B cell (primary cell): ENCODE results near the gene TENM4. TPM values are rescaled to one million over a fixed set of nuclear protein-coding genes. Genes with fewer than 3 reads are reported as not detected.

ENCODE experiments used
- ATAC-seq: fragments of 200-7000 bp; cut with Tn5 transposase; one replicate; pipeline ENCODE4 v1.10.0; 2021; ENCODE audit warnings: low read depth, mild to moderate bottlenecking, moderate number of reproducible peaks, moderate library complexity
- CTCF ChIA-PET: fragments of 350-600 bp; sonication (Branson Sonifier 250); formaldehyde crosslinking; loops from one replicate; lab custom pipeline; 2021; ENCODE audit warnings: antibody characterized with exemption, inconsistent platforms; lab: Charles Lee
- POLR2A ChIA-PET: fragments of 350-600 bp; sonication (Branson Sonifier 250); formaldehyde crosslinking; loops from one replicate; lab custom pipeline; 2021; ENCODE audit warnings: antibody characterized with exemption; lab: Charles Lee
- DNase-seq: peaks from one replicate; pipeline ENCODE4 v3.0.0; 2013
- H2AFZ ChIP-seq: 2 replicates; pipeline ENCODE4 v1.6.1; 2012; ENCODE audit warnings: mild to moderate bottlenecking, low read depth, low read length; ENCODE audit not compliant: insufficient read depth, poor library complexity, severe bottlenecking
- H3K27ac ChIP-seq, 2 donors: 1 replicate in 1 of 2; 2 replicates in 1 of 2; pipeline ENCODE4 v1.5.1; 2012 to 2013; ENCODE audit warnings: low read length in 2 of 2, mild to moderate bottlenecking in 2 of 2, moderate library complexity in 1 of 2
- H3K27me3 ChIP-seq, 4 experiments: fragments of 200-600 bp in 1 of 4; sonication (generic) in 1 of 4; replicated peaks in 1 of 4; 1 replicate in 2 of 4; 2 replicates in 2 of 4; pipeline versions ENCODE4 v1.6.1 to v1.7.0; 2013 to 2016; ENCODE audit warnings: low read length in 3 of 4, mild to moderate bottlenecking in 2 of 4, mixed read lengths in 1 of 4, moderate library complexity in 1 of 4; ENCODE audit not compliant: insufficient read depth in 4 of 4, control insufficient read depth in 3 of 4; ENCODE audit errors: control extremely low read depth in 1 of 4
- H3K36me3 ChIP-seq, 2 experiments: replicated peaks in 1 of 2; 1 replicate in 1 of 2; 2 replicates in 1 of 2; pipeline versions ENCODE4 v1.6.1 to v1.7.1; 2013; ENCODE audit warnings: low read length in 1 of 2; ENCODE audit not compliant: insufficient read depth in 2 of 2, control insufficient read depth in 1 of 2; ENCODE audit errors: control extremely low read depth in 1 of 2, extremely low read depth in 1 of 2
- H3K4me1 ChIP-seq, 2 donors: fragments of 200-600 bp in 1 of 2; sonication (generic) in 1 of 2; 1 replicate in 1 of 2; 2 replicates in 1 of 2; pipeline versions ENCODE4 v1.5.1 to v1.6.1; 2013 to 2017; ENCODE audit warnings: low read length in 2 of 2; ENCODE audit not compliant: control insufficient read depth in 2 of 2, insufficient read depth in 2 of 2
- H3K4me2 ChIP-seq: replicated peaks from 2 replicates; pipeline ENCODE3; 2012; ENCODE audit warnings: mild to moderate bottlenecking, low read depth, low read length; ENCODE audit not compliant: poor library complexity, severe bottlenecking
- H3K4me3 ChIP-seq, 5 experiments: fragments of 200-600 bp in 1 of 5; sonication (generic) in 1 of 5; 1 replicate in 3 of 5; 2 replicates in 2 of 5; pipeline versions ENCODE4 v1.5.1 to v1.7.0; 2011 to 2016; ENCODE audit warnings: low read length in 4 of 5, mild to moderate bottlenecking in 4 of 5, low read depth in 2 of 5, control low read depth in 1 of 5, moderate library complexity in 1 of 5; ENCODE audit not compliant: insufficient read depth in 1 of 5; ENCODE audit errors: control extremely low read depth in 1 of 5, extremely low read depth in 1 of 5
- H3K79me2 ChIP-seq: fragments of 200-600 bp; sonication (generic); one replicate; pipeline ENCODE4 v1.6.0; 2016; ENCODE audit warnings: low read length; ENCODE audit not compliant: control insufficient read depth, insufficient read depth
- H3K9ac ChIP-seq: fragments of 200-600 bp; sonication (generic); 2 replicates; pipeline ENCODE4 v1.6.1; 2017; ENCODE audit warnings: mild to moderate bottlenecking, low read length, moderate library complexity
- H3K9me3 ChIP-seq, 3 donors: one replicate each; pipeline versions ENCODE4 v1.6.1 to v1.7.1; 2013; ENCODE audit warnings: low read length in 2 of 3; ENCODE audit not compliant: control insufficient read depth in 2 of 3, insufficient read depth in 1 of 3; ENCODE audit errors: control extremely low read depth in 1 of 3
- H4K20me1 ChIP-seq: 2 replicates; pipeline ENCODE4 v1.6.0; 2012; ENCODE audit warnings: mild to moderate bottlenecking, low read length; ENCODE audit not compliant: insufficient read depth, control insufficient read depth, poor library complexity, severe bottlenecking
- H3K27ac Mint-ChIP-seq: one replicate; pipeline ENCODE4 v1.8.0; 2021; ENCODE audit warnings: mixed read lengths
- H3K27me3 Mint-ChIP-seq: one replicate; pipeline ENCODE4 v1.8.0; 2021; ENCODE audit warnings: mixed read lengths
- H3K4me1 Mint-ChIP-seq: one replicate; pipeline ENCODE4 v1.8.0; 2021; ENCODE audit warnings: mixed read lengths
- H3K4me3 Mint-ChIP-seq: one replicate; pipeline ENCODE4 v1.8.0; 2021; ENCODE audit warnings: mixed read lengths
- H3K9me3 Mint-ChIP-seq: one replicate; pipeline ENCODE4 v1.8.0; 2022; ENCODE audit warnings: mixed read lengths; ENCODE audit not compliant: insufficient read depth
- CTCF ChIP-seq: fragments of 200-600 bp; IDR thresholded peaks from one replicate; pipeline ENCODE4 v1.8.0; 2022; ENCODE audit warnings: antibody characterized with exemption, mild to moderate bottlenecking
- EZH2 ChIP-seq: IDR thresholded peaks from 2 replicates; pipeline ENCODE4 v1.6.1; 2012; ENCODE audit warnings: borderline replicate concordance, low read depth, mild to moderate bottlenecking, moderate library complexity, low read length; ENCODE audit not compliant: insufficient read depth, poor library complexity, severe bottlenecking
- WGBS: methylation state at CpG from one replicate; pipeline ENCODE4 v1.1.5; 2013; ENCODE audit warnings: missing lambda C conversion rate; ENCODE audit not compliant: insufficient coverage; 5-methylcytosine and 5-hydroxymethylcytosine counted together
- intact Hi-C: fragments of 100-400 bp; cut with micrococcal nuclease; formaldehyde crosslinking; loops from one replicate; pipeline ENCODE4 v1.10.0; 2022
- polyA plus RNA-seq: library from polyadenylated mRNA; depleted of rRNA; stranded (reverse); fragments of >200 nt; gene quantifications from 2 replicates; pipeline ENCODE4 v1.2.3, GENCODE V29; 2012
- total RNA-seq, 2 donors: library from RNA; stranded (reverse); fragments of 120-200 nt in 1 of 2; gene quantifications; 1 replicate in 1 of 2; 2 replicates in 1 of 2; pipeline versions ENCODE4 v1.2.3 to v1.2.4, GENCODE V29; 2013 to 2022

Gene TENM4
- total and polyA plus RNA-seq, 2 donors (not counting 1 experiment from before 2014, with no cell fraction given), result 0.09 to 5.7 TPM

- Histone ChIP-seq H3K9me3 (no peaks in the 10 kb centered on the region), H3K79me2 (no peaks in the 10 kb centered on the region), H3K4me1 (no peaks in the 10 kb centered on the region), H3K27me3 (no peaks in the 10 kb centered on the region), H3K4me2 (no peak overlapping the region), H3K36me3 (no peaks in the 10 kb centered on the region), H2AFZ (no peak overlapping the region), H4K20me1 (no peaks in the 10 kb centered on the region), H3K9ac (no peak overlapping the region), H3K4me3 (no peak overlapping the region), H3K27ac (no peak overlapping the region)
- CTCF ChIA-PET, result no interaction called here
- DNase-seq (no peak), ATAC-seq (no peak)
- Mint-ChIP-seq H3K9me3 (no peaks in the 10 kb centered on the region), H3K4me1 (no peaks in the 10 kb centered on the region), H3K27ac (no peak overlapping the region), H3K27me3 (peaks cover 4% of the 10 kb centered on the region), H3K4me3 (no peak overlapping the region)
- intact Hi-C loops, result no loop called here
- no CpG with 5 or more reads among the region's 3 CpGs for WGBS
- no peak for TF ChIP-seq CTCF
- TF ChIP-seq EZH2, result no peak
- POLR2A ChIA-PET, result no interaction called here
Measured at GRCh38 chr11:78977009-78977408, 463.8 kb downstream of the TENM4 start.

- DNase-seq (no peak), ATAC-seq (no peak)
- H3K27me3 ChIP-seq, result no peaks in the 10 kb centered on the region
- no peaks in the 10 kb centered on the region for H3K36me3 ChIP-seq
- H3K79me2 ChIP-seq, result no peaks in the 10 kb centered on the region
- POLR2A ChIA-PET, result no interaction called here
- H3K9me3 Mint-ChIP-seq, result no peaks in the 10 kb centered on the region
- no peak overlapping the region for H2AFZ ChIP-seq
- H3K4me1 ChIP-seq, result no peaks in the 10 kb centered on the region
- 82% methylated on average over 4 of the region's 5 CpGs for WGBS
- H3K4me2 ChIP-seq, result no peak overlapping the region
- no peaks in the 10 kb centered on the region for H3K9me3 ChIP-seq
- H3K4me1 Mint-ChIP-seq, result no peaks in the 10 kb centered on the region
- CTCF ChIA-PET, result interaction anchor here (0.6 kb wide), 1 partner anchor 328 kb away, joined by 3 read pairs; no protein-coding TSS in a partner anchor
- no peak overlapping the region for H3K27ac Mint-ChIP-seq
- H3K4me3 ChIP-seq, result no peak overlapping the region
- no peak overlapping the region for H3K4me3 Mint-ChIP-seq
- intact Hi-C loops, result no loop called here
- peaks cover 8% of the 10 kb centered on the region for H3K27me3 Mint-ChIP-seq
- H3K27ac ChIP-seq, result no peak overlapping the region
- no peak overlapping the region for H3K9ac ChIP-seq
- no peak for TF ChIP-seq CTCF
- TF ChIP-seq EZH2, result no peak
- H4K20me1 ChIP-seq, result no peaks in the 10 kb centered on the region
Measured at GRCh38 chr11:78975081-78975480, 465.7 kb downstream of the TENM4 start.
